ENCODE data around the gene SH3BP5.

The SH3BP5 gene

DNA sequence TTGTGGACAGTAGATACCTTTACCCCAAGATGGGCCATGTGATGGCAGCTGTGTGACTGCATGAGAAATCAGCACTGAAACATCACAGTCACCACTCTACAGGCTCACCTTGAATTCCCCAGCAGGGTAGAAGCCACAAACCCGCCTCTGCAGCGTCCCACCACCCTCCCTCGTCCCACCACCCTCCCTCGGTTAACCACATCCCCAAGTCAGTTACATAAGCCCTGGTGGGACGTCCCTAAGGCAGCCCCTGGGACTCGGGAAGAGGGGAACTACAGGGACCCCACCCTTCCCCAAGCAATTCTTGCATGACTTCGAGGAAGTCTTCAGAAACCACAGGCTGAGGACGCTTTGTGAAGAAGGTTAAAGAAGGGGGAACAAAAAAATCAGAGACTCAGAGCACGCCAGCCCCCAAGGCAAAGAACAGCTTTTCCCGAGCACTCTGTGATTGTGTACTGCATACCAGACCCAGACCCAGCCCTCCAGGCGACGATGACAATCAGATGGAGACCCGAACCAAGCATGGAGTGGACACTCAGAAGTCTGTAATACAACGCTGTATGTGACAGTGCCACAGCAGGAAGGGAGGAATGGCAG is 60.5 kb downstream of the SH3BP5 start:
- peak; percentile 93 for DNase-seq

DNA sequence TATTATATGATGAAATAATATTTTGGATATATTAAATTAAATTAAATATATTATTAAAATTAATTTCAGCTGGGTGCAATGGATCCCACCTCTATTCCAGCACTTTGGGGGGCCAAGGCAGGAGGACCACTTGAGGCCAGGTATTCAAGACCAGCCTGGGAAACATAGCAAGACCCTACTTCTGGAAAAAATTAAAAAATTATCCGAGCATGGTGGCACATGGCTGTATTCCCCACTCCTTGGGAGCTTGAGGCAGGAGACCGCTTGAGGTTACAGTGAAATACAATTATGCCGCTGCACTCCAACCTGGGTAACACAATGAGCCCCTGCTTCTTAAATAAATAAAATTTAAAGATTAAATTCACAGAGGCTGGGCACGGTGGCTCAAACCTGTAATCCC is 61.4 kb downstream of the SH3BP5 start:
- DNase-seq = no peak

DNA sequence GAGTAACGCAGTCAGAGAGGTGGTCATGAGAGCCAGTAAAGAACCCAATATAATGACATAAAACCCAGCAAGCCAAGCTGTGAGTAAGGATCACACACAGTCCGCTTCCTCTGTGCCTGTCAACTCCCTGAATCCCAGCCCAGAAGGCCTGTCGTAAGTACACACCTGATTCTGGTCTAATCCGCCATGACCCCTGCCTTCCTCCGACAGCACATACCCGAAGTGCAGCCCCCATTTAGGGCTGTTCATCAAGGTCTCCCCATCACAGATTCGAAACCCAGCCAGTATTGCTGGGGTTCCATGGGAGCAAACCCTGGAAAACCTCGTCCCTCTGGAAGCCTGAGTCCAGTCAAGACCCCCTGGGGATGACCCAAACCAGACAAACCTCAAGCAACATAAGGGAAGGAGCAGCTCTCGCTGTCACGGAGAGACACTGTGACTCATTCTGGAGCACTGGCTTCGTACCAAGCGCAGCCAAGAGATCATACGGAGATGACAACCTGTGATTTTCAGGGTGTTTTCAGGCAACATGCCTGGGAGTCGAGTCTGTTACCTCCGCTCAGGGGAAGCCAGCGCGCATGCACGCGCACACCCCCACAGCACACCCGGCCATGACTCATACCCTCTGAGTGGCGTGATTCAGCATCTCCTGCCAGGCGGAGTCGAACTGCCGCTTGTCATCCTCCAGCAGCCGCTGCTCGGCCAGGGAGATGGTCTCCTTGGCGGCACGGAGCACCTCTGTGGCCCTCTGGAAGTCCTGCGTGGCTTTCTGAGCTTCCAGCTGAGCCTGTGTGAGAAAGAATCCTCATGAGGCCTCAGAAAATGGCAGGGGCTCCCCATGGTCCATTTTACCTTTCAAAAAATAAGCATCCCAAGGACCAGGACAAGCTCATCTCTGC is 63.0 kb downstream of the SH3BP5 start:
- DNase-seq = peak; percentile 96

DNA sequence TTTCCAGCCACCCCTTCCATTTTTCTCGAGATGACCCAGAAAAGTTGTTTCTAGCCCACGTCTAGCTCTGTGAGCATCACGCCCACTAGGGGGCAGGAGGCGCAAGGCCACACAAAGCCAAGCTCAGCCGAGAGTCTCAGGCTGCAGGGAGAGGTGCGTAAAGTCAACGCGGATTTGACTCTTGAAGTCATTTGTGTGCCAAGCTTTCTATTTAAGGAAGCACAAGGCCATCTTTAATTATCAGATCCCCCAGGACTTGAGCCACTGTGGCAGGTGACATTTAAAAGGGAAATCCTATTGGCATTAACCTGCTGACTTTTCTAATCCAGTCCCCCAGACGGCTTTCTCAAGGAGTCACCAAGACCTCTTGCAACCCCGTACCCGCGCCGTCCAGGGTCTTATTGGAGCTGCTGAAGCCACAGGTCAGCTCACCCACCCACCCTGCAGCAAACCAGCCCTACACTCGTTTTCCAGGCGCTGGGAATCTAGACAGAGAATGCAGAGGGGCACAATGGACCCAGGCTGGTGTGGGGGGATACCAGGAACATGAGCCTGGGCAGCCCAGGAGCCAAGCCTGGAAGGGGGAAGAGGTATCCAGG is 64.3 kb downstream of the SH3BP5 start:
- peak; percentile 96 for DNase-seq

DNA sequence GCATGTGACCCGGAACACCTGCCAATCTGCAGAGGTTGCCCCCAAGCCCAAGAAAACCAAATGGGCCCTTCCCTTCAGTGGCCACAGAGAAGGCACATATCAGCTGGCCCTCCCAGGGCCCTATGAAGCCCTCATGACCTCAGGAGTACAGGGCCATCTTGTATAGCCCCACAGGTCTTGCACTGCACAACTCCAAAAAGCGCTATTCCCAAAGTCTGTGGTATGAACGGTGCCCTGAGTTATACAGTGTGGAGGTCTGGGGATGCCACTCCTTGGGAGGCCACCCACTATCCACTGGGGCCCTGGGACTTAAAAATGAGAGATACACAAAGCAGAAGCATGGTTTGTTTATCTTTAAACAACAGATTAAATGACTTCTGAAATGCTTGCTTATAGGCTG is 64.9 kb downstream of the SH3BP5 start:
- no peak for DNase-seq

DNA sequence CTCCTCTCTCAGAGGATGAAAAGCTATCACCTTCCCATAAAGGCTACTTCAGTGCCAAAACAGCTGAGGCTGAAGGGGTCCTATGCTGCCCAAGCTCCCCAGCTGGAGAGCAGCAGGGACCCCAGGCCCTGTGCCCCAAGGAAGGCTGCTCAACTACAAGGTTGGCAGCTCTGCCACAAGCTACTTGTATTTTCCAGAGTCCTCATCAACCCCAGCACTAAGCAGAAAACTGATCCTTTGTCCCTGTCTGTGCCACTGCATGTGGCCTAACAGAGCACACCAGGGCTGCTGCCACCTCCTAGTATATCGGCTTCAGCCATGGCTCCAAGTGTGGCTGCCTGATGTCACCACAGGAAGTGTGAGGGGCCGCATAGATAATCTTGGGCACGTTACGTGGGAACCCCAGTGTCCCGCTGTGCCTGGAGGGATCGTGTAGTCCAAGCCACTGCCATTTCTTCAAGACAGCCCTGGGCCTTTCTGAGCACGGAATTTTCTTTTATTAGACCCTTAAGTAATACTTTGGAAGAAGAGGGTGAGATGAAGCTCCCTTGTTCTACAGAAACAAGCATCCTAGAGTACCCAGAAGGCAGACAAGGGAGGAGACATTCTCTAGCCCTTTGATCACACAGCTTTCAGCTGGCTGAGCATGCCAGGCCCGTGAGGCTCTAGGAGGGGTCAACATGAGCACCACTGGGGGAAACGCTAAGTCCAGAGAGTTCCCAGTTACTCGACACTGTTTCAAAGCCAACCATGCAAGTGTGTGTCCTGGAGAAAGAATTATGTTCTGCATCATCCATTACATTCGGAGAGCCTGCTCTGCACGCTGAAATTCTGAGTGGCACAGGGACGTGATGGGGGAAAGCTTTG is 65.6 kb downstream of the SH3BP5 start:
- DNase-seq = peak; percentile 81

DNA sequence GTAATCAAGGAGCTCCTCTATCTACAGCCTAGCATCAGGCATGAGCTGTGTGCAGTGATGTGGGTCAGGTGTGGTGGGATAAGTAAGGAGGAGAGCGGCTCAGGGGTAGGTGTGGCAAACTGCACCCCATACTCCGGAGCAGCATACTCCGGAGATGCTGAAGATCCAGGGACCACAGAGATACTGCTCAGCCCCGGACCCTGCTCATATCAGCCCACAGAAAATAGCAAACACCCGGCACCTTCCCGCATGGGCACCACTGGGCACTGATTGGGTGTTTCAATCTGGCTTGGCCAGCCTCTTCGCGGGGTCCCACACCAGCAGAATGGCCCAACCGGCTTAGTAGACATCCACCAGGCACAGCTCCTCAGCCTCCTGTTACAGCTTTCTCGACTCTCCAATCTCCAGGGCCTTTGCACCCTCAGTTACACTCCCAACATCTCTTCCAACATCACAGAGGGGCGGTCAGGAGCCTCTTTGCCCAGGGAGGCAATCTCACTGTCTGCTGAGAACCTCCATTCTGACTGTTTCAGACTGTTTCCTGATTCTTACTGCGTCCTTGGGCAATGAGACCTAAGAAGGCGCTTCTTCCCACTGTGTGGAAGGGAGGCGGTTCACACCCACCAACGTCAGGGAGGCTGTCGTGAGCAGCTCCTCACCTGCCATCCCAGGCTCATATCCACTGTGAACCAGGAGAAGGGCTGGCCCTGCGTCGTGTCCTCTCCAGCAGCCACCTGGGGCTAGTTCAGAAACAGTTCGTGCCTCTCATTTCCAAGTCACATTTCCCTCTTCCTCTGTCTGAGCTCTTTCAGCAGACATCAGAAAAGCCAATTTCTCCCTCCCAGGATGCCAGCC is 66.5 kb downstream of the SH3BP5 start:
- no peak for DNase-seq

DNA sequence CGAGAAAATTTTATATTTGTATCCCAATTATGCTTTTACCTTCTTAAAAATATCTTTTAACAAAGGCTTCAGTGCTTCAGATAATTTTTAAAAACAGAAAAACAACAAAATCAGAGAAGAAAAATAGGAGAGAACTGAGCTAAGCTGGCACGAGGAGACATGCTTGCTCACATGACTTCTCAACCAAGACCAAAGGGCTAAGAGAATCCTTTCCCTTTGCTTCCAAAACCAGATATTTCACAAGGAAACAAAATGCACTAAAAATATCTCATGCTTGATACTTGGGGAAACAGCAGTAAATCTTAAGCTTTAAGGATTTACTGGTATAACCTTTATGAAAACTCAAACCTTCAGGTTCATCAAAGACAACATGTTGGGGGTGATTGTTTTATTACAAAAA is 67.9 kb downstream of the SH3BP5 start:
- DNase-seq = no peak

DNA sequence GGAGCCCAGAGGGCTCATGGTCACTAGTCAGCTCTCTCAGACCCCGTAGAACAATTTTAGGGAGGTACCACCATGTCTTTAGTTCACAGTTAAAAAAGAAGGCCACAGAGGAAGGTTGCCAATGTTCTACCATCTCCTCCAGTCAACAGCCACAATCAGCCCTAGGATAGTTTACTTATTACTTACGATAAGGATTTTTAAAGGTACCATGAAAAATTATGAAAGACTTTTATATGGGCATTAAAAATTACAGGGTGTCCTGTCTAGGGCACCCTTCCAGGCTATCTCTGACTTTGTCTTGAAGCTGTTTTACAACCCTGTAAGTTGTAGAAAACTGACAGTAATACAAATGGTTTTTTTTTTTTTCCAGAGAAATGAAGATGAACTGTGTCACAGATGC is 68.5 kb downstream of the SH3BP5 start:
- DNase-seq = no peak

DNA sequence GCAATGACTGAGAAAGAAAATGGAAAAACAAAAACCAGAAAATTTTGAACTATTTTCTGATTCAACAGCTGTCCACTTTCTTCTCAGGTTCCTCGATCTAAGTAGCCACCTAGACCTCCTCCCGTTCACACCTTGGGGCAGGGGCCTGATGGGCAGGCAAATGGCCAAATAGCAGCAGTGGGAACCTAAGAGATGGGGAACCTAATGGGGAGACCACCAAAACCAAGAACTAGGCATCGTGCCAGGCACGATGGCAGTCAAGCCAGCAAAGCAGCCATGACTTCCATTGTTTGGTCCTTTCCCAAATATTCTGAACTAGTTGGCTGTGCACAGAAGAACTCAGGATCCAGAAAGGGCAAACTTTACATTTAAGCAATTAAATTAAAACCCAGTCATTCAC is 69.3 kb downstream of the SH3BP5 start:
- no peak for DNase-seq

DNA sequence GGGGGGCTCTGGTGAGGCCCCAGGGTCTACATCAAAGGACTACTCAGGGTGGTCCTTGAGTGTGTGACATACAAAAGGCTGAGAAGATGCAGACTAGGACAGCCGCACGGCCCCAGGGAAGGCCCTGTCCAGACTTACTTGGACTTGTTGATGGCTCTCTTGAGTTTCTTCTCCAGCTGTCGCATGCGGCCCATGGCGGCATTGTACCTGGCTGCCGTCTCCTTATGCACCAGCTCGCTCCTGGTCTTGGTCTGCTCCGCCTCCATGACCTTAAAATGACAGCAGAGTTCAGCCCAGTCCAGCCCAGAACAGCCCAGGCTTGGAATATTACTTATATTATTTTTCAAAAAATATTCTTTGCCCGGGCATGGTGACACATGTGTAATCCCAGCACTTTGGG is 70.4 kb downstream of the SH3BP5 start:
- no peak for DNase-seq

DNA sequence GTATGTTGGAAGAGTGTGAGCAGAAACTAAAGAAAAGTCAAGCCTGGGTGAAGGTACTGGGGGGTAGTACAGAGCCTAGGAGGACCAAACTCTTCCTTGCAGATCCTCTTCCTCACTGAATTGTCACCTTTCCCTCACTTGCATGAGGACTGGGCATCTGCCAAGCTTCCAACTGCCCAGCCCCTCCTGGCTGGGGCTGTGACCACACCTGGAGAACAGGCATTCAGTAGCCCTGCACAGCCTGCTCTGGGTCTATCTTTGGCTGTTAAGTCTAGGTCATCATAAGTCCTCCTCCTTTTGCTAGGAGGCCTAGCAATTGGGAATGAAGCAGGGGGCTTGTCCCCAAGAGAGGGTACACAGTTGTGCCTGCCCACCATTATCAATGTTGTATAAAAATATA is 71.1 kb downstream of the SH3BP5 start:
- DNase-seq = no peak

DNA sequence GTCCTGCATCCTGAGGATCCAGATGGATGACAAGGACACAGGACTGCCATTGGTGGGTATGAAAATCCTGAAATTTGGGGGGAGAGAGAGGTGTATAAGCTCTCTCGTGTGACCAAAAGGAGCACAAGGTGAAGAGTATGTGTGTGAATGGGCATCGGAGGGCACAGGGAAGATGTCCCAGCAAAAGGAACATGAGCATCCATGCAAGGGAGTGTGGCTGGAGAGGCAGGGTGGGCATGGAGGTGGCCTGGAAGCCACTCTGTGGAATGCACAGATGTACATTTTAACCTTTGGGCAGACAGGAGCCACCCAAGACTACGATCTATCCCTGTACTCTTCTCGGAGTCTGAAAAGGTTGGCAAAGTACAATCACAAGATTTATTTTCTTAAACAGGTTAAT is 71.9 kb downstream of the SH3BP5 start:
- DNase-seq = no peak

DNA sequence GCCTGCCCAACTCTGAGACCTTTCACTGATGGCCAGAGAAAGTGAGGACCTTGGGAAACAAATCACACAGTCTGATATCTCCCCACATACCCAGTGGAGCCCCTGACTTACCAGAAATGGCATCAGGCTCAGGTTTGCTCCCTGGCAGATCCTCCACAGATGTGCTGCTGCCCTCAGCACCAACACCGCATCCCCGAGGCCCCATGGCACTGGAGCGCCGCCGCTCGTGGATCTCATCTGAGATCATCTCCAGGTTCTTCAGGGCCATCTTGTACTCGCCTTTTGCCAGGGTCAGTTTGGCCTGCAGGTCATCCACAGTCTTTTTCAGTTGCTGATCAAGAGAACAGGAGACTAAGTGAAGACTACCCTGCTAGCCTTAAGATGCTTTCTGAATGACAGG is 73.7 kb downstream of the SH3BP5 start:
- DNase-seq = no peak

DNA sequence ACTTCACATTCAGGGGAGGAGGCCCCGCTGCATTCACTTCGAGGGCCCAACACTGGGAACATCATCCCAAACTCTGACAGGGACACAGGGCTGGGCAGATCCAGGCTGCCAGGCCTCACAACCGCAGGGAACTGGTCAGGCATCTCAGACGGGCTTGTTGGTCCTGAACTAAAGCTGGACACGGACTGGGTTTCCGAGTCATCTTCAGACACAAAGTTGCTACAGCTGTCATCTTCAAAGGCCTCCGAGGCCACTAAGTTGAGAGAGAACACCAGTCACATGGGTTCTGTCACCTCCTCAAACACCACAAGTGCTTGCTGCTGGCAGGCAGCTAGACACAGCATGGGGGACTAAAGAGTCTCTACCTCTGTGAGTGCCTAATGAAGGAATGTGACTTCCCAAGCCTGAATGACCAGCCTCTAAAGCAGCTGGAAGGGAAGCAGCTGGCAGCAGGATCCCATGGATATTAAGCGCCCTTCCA is 75.5 kb downstream of the SH3BP5 start:
- no peak for DNase-seq

DNA sequence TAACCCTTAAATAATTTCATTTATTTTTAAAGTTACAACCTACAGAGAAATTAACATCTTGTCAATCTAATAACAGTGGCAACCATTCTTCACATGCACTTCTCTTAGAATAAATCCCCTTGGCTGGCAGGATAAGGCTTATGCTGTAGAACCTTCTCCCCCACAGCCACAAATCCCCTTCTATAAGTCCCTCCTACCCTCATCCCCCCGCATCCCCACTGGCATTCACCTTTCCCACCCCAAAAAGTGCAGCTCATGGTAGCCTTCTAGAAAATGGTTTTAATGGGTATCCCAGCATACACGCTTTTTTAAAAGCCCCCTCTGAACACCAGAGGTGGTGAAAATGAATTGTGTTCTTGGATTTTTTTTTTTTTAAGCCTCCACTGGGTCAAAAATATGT is 77.2 kb downstream of the SH3BP5 start:
- DNase-seq = no peak

DNA sequence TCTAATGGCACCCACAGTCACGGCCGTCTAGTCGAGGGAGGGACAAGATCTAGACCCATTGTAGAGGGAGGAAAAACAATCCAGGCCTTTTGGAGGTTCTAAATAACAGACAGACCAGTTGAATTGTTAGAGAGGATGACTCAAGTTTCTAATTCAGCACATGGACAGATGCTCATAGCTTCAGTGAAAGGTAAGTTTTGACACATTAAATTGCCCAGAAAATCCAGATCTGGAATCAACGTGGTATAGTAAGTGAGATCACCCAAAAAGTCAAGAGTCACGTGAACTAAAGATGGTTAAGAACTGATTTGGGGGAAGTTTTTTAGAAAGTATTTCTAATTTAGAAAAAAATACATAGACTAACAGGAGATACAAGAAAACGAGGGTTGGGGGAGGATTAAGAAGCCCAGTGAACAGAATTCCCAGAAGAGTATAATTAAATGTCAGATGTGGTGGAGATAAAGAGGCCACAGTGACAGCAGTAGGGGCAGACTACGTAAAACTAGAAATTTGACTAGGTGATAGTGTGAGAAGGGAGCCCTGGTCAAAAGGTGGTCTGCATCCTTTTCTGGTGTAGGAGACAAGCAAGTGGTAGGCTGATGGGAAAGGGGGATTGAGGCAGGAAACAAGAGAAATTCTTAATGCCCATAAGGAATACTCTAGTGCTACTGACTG is 79.2 kb downstream of the SH3BP5 start:
- no peak for DNase-seq

DNA sequence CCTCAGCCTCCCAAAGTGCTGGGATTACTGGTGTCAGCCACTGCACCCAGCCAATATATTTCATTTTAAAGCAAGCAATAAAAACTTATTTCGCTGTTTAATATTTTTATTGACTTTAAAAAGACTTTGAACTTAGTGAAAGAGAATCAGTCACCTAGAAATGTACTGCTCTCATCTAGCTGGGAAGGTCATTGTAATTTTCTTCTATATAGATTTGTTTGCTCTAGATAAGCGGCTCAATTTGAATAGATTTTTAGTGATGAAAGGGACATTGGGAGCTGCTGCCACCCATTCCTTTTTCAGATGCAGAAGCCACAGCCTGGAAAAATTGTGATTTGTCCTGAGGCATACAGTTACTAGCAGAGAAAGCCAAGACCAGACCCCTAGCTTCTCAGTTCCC is 86.2 kb downstream of the SH3BP5 start:
- DNase-seq = no peak

DNA sequence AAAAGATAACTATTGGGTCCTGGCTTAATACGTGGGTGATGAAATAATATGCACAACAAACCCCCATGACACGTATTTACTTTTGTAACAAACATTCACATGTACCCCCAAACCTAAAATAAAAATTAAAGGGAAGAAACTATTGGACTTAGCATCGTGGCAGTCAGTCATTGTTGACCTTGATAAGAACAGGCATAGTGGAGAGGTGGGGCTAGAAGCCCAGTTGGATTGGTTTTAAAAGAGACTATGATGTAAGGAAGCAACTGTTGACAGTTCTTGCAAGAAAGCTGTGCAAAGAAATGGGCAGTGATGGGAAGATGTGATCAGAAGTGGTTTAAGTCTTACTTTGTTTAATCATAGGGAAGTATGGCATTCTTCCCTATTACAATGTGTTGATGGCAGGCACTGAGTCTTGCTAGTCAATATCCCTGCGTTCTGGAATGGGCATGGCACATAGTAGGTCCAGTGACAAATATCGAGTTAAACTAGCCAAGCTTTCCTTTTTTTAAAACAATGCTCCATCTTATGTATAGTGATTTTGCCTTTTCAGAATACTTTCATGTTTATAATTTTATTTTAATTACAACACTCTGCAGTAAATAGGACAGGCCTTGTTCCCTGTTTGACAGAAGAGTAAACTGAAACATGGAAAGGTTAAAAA is 88.4 kb downstream of the SH3BP5 start:
- DNase-seq = no peak

DNA sequence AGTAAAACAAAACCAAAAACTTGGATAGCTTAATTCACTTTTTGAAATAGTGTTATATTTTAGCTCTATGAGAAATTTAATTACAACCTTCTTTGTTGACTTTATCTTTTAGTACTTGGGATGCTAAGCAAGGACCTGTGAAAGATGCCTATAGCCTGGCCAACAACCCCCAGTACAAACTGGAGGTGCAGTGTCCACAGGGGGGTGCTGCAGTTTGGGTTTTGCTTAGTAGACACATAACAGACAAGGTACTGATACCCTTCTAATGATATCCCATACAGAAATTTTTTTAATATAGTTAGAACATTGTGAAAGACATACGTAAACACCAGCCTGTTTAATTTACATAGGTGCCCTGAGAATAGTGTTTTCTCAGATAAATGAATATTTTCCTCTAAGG is 91.0 kb downstream of the SH3BP5 start:
- DNase-seq = peak; percentile 66

DNA sequence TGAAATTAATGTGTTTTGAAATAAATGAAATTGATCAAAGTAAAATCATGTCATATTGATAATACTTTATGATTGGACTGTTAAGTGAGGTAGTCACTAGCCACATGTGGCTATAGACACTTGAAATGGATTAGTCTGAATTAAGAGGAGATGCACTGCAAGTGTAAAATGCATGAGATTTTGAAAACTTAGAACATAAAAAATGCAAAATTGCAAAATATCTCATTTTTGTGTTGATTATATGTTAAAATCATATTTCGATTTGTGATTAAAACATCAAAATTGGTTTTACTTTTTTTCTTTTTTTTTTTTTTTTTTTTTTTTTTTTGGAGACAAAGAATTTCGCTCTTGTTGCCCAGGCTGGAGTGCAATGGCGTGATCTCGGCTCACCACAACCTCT is 103.1 kb downstream of the SH3BP5 start:
- DNase-seq = no peak
